ENCODE results near the gene ZSCAN21. TPM values are rescaled to one million over a fixed set of nuclear protein-coding genes. Genes with fewer than 3 reads are reported as not detected.
"Not testable (repeated sequence)": the region's sequence is repeated elsewhere in the genome, so short reads cannot be mapped to it uniquely, and the experiment has no call there.

The ZSCAN21 gene
- 1 to 10 TPM; 8.5 to 9.9 (median 9.4) TPM for total RNA-seq

DNA sequence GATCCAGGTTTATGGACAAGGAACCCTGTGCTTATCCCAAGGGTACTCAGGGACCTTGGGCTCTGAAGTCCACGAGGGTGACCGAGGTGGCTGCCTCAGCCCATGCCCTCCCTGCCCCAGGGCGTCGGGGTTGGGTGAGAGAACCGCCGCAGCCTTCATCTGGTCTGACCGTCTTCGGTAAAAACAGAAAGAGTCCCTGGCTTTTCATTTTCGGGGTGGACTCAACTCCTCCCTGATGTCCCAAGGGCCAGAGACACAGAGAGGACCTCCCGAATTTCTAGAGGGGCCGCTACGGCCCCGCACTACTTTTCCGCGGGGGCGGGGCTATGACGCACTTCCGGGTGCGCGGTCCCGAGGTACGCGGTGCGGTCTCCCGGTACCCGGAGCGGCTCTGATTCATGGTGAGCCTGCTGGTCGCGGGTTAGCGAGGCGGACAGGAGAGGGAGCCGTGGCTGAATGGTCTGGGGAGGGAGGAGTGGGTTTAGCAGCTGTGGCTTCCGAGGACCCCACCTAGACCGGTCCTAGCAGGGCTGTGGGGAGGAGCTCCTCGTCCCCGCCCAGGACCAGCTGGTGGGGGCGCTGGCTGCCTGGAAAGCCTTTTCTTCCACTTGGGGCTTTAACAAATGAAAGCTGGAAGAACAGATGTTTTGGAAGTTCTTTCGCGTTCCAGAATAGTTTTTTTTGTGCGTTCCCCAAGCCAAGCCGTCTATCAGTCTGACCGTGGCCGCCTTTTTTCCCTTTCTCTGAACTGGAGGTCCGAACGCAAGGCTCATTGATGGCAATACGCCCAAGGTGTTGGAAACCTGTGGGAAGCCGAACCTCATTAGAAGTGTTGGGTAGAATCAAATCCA lies at the start of gene ZSCAN21:
Gene ZSCAN21 (plus strand): TSS at position 334 of the 851 bp plus-strand sequence. CDS start 7,233 bp downstream, outside the sequence.
- ATAC-seq (peak; percentile 95 to 98), DNase-seq (peak; percentile 79)
- peak within 1 kb of the TSS; percentile 91 for H3K4me3 Mint-ChIP-seq
- H3K9me3 Mint-ChIP-seq: no peaks in the 10 kb centered on the region
- H3K4me1 Mint-ChIP-seq (ENCODE audit: low read depth): peaks cover 12% of the 10 kb centered on the region
- no peaks in the 10 kb centered on the region for H3K36me3 Mint-ChIP-seq (ENCODE audit: insufficient read depth)
- H3K27me3 Mint-ChIP-seq (ENCODE audit: low read depth): no peaks in the 10 kb centered on the region

DNA sequence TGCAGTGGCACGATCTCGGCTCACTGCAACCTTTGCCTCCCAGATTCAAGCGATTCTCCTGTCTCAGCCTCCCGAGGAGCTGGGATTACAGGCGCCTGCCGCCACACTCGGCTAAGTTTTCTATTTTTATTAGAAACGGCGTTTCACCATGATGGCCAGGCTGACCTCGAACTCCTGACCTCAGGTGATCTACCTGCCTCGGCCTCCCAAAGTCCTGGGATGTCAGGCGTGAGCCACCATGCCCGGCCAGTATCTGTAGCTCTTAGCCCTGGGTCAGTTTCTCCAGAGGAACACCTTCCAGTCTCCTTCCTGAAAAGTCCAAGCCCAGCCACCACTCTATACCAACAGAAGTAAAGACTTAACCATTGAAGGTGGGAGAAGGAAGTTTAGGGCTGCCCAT lies 49.3 kb upstream of the ZSCAN21 start:
- Mint-ChIP-seq H3K4me1 (ENCODE audit: low read depth) (peaks cover 10% of the 10 kb centered on the region), H3K9me3 (no peaks in the 10 kb centered on the region), H3K27me3 (ENCODE audit: low read depth) (no peaks in the 10 kb centered on the region), H3K4me3 (no peak overlapping the region), H3K36me3 (ENCODE audit: insufficient read depth) (no peaks in the 10 kb centered on the region)
- ATAC-seq (no peak), DNase-seq (no peak)

DNA sequence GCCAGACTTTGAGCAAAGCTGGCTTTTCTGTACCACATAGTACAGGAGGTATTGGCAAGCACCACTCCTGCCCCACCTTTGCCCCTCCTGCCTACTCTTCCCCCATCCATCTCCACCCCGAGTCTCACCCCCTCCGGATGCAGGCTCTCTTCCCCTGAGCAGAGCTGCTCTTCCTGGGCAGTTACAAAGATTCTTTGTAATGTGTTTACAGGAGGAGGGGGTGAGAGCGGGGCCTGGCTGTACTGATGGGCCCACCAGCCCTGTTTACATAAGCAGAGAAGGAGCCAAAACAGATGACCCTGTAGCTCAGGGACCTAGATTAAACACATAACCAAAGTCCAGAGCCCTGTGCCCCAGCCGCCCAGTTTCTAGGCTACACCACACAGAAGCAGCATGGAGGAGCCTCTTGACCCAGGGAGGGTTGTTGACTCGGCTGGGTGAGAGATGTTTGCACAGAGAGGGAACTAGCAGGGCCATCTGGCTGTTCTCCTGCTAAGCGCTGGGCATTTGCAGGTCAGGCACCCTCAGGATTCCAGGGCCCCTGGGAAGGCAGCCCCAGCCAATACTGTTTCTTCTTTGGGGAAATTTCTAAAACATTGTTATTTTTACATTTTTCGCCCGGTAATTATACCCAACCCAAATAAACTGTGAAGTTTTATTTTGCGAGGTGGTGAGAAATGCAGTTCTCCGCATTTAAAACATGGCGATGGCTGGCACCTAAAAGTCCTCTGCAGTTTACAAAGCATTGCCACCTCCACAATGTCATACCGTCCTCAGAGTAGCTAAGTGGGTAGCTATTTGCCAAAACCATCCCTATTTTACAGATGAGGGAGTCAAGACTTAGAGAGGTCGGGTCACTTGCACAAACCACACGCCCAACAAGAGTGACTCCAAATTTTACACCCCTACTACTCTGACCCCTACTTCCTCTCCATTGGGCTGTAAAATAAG lies 45.6 kb upstream of the ZSCAN21 start:
- H3K27me3 Mint-ChIP-seq (ENCODE audit: low read depth): peaks cover 6% of the 10 kb centered on the region
- H3K4me3 Mint-ChIP-seq: no peak overlapping the region
- no peaks in the 10 kb centered on the region for H3K9me3 Mint-ChIP-seq
- no peaks in the 10 kb centered on the region for H3K4me1 Mint-ChIP-seq (ENCODE audit: low read depth)
- H3K36me3 Mint-ChIP-seq (ENCODE audit: insufficient read depth): no peaks in the 10 kb centered on the region
- ATAC-seq (no peak), DNase-seq (no peak)

DNA sequence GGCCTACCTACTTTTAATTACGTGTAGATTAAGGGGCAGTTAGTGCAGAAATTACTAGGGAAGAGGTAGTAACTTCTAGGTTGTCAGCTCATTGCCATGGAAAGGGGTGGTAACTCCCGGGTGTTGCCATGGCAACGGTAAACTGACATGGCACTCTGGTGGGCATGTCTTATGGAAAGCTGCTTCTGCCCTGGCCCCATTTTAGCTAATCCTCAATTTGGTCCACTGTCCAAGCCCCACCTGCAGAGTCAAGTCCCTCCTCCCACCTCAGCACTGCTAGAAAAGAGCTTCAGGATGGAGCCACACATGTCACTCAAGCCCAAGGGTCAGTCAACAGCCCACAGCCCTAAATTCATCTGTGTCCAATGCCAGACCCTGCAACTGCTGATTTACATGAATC lies 41.7 kb upstream of the ZSCAN21 start:
- ATAC-seq (no peak), DNase-seq (no peak)
- no peaks in the 10 kb centered on the region for H3K36me3 Mint-ChIP-seq (ENCODE audit: insufficient read depth)
- peaks cover 7% of the 10 kb centered on the region for H3K27me3 Mint-ChIP-seq (ENCODE audit: low read depth)
- no peak overlapping the region for H3K4me3 Mint-ChIP-seq
- peaks cover 2% of the 10 kb centered on the region for H3K4me1 Mint-ChIP-seq (ENCODE audit: low read depth)
- no peaks in the 10 kb centered on the region for H3K9me3 Mint-ChIP-seq

DNA sequence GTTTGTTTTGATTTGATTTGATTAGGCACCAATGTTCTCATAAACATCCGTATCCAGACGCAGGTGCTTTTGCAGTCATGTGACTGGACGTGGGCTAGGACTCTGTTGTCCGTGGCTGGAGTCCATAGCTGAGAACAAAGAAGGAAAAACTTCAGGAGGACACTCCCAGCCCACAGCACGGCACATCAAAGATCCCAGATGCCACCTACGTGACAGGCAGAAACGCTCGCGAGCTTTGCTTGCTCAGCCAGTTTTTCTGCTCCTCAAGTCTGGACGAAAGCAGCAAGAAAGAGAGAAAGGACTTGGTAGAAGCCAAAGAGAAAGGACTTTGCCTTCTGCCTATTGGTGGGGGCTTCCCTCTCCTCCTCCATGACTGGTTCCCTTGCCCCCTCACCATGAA lies 41.0 kb upstream of the ZSCAN21 start:
- no peak for ATAC-seq
- H3K4me1 Mint-ChIP-seq (ENCODE audit: low read depth): peaks cover 7% of the 10 kb centered on the region
- DNase-seq: no peak
- no peaks in the 10 kb centered on the region for H3K36me3 Mint-ChIP-seq (ENCODE audit: insufficient read depth)
- H3K9me3 Mint-ChIP-seq: no peaks in the 10 kb centered on the region
- H3K27me3 Mint-ChIP-seq (ENCODE audit: low read depth): peaks cover 7% of the 10 kb centered on the region
- no peak overlapping the region for H3K4me3 Mint-ChIP-seq

DNA sequence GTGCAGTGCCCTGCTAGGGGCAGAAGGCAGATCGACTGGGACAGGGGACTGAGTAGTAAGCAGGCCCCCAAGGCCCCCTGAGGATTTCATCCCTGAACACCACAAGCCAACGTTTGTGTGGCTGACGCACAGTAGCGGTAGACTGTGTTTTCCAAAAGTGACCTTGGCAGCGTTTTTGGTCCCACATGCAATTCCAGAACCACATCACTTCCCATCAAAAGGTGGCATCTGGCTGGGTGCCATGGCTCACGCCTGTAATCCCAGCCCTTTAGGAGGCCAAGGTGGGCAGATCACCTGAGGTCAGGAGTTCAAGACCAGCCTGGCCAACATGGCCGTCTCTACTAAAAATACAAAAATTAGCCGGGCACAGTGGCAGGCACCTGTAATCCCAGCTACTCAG lies 39.6 kb upstream of the ZSCAN21 start:
- not testable (repeated sequence) for ATAC-seq; H3K4me3 Mint-ChIP-seq; DNase-seq; H3K27me3 Mint-ChIP-seq (ENCODE audit: low read depth); H3K36me3 Mint-ChIP-seq (ENCODE audit: insufficient read depth); H3K9me3 Mint-ChIP-seq
- peaks cover 11% of the 10 kb centered on the region for H3K4me1 Mint-ChIP-seq (ENCODE audit: low read depth)

DNA sequence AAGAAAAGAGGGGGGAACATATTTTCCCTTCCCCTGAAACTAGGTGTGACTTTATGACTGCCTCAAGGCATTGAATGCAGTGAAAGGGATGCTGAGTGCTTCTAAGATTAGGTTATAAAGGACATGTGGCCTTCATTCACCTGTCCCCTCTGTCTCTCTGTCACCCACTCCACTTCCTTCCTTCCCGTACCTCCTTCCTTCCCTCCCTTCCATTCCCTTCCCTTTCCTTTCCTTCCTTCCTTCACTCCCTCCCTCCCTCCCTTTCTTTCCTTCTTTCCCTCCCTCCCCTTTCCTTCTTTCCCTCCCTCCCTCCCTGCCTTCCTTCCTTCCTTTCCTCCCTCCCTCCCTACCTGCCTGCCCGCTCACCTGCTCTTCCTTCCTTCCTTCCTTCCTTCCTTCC lies 38.7 kb upstream of the ZSCAN21 start:
- ATAC-seq (no peak), DNase-seq (no peak)
- H3K27me3 Mint-ChIP-seq (ENCODE audit: low read depth): peaks cover 7% of the 10 kb centered on the region
- peaks cover 15% of the 10 kb centered on the region for H3K4me1 Mint-ChIP-seq (ENCODE audit: low read depth)
- H3K36me3 Mint-ChIP-seq (ENCODE audit: insufficient read depth): no peaks in the 10 kb centered on the region
- no peaks in the 10 kb centered on the region for H3K9me3 Mint-ChIP-seq
- H3K4me3 Mint-ChIP-seq: no peak overlapping the region

DNA sequence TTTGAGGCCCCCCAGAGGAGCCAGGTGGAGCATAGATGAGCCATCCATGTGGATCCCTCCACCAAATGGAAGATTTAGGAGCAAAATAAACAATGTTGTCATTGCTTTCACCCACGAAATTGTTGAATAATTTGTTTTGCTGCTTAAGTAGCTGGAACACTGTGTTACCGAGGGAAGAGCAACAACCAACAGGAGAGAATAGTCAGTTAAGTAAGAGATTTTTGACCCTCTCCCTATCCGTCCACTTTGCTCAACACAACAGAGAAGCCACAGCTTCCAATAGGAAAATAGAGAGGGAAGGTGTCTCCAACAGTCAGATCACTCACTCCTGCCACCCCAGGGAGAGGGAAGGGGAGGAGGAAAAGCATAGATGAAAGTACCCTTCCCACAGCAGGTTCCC lies 38.1 kb upstream of the ZSCAN21 start:
- ATAC-seq (no peak), DNase-seq (no peak)
- Mint-ChIP-seq H3K9me3 (no peaks in the 10 kb centered on the region), H3K4me3 (no peak overlapping the region), H3K4me1 (ENCODE audit: low read depth) (peaks cover 20% of the 10 kb centered on the region), H3K36me3 (ENCODE audit: insufficient read depth) (peaks cover 2% of the 10 kb centered on the region), H3K27me3 (ENCODE audit: low read depth) (peaks cover 7% of the 10 kb centered on the region)

DNA sequence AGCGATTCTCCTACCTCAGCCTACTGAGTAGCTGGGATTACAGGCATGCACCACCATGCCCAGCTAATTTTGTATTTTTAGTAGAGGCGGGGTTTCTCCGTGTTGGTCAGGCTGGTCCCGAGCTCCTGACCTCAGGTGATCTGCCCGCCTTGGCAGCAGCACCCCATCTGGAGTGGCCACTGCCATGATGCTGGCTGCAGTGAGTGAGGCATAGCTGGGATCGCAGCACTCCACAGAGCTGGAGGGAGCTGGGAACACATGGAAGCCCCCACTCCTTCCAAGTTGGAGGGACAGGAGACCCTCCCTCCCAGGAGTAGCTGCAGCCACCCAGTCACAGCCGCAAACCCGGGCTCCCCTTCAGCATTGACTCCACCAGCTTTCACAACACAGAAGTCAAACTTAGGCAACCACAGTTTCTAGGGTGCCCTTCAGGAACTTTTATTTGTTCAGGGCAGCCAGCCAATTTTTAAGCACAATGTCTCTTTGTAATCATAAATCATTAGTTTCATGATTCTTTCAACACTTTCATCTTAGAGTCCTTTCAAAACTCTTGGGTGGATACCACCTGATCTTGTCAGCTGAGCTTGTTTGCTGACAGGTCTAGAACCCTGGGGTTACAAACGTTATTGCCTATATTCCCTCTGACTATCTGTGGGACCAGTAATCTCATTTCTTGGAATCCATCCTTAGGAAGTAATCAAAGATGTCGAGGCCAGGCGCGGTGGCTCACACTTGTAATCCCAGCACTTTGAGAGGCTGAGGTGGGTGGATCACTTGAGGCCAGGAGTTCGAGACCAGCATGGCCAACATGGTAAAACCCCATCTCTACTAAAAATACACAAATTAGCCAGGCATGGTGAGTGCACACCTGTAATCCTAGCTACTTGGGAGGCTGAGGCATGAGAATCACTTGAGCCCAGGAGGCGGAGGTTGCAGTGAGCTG lies 36.9 kb upstream of the ZSCAN21 start:
- not testable (repeated sequence) for H3K36me3 Mint-ChIP-seq (ENCODE audit: insufficient read depth); H3K4me3 Mint-ChIP-seq; H3K27me3 Mint-ChIP-seq (ENCODE audit: low read depth); ATAC-seq; H3K9me3 Mint-ChIP-seq; DNase-seq
- peaks cover 28% of the 10 kb centered on the region for H3K4me1 Mint-ChIP-seq (ENCODE audit: low read depth)

DNA sequence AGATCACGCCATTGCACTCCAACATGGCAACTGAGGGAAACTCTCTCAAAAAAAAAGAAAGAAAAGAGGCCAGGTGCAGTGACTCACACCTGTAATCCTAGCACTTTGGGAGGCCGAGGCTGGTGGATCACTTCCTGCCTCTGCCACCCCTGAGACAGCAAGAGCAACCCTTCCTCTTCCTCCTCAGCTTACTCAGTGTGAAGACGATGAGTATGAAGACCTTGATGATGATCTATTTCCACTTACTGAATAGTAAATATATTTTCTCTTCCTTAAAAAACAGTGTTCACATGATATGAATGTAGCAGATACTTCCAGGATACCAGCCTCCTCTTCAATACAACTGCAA lies 36.3 kb upstream of the ZSCAN21 start:
- peaks cover 33% of the 10 kb centered on the region for H3K4me1 Mint-ChIP-seq (ENCODE audit: low read depth)
- DNase-seq (peak; percentile 20), ATAC-seq (peak; percentile 47 to 48)
- H3K36me3 Mint-ChIP-seq (ENCODE audit: insufficient read depth): peaks cover 5% of the 10 kb centered on the region
- H3K27me3 Mint-ChIP-seq (ENCODE audit: low read depth): peaks cover 2% of the 10 kb centered on the region
- H3K9me3 Mint-ChIP-seq: no peaks in the 10 kb centered on the region
- H3K4me3 Mint-ChIP-seq: no peak overlapping the region

DNA sequence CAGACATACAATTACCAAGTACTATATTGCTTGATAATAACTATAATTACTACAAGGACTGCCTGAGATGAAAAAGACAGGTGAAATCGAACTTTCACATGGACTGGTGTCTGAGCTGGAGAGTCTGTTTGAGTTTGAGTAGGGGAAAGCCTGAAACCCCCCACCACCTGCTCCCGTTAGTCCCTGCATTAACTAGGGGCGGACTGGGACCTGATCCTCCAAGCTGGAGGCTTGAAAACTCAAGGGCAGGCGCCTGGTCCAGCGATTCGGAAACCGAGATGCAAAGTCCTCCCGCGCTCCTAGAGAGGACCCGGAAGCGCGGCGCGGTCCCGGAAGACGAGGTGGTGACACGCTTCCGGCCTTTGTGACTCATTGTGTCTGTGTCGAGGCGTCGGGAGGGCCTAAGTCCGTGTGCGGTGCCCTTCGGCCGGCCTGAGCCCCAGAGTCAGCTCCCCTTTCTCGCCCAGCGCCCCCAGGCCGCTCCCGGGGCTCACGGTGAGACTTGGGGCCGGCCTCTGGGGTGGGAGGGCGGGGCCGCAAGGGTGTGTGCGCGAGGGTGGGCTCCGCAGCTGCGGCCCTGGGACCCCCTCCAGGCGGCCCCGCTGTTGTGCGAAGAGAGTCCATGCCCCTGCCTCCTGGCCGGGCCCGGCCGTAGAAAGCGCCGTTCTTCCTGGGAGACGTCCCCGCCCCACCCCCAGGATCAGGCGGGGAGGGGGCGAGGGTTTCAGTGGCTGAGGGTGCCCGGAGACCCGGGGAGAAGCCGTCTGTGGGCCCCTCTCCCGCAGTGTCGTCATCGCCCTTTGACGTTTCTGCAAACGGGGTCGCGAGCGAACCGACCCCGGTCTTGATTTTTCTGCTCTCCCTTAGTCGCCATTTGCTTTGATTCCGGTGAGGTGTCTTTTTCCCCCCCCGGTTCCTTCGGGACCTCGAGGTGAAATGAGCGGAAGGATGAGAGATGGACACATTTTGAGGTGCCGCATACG lies 34.1 kb upstream of the ZSCAN21 start, which contains the start of gene ZKSCAN1:
Gene ZKSCAN1 (plus strand): TSS at position 365 of the 983 bp plus-strand sequence. CDS start 7,911 bp downstream, outside the sequence.
- peak; percentile 81 for DNase-seq
- Mint-ChIP-seq H3K27me3 (ENCODE audit: low read depth) (peaks cover 2% of the 10 kb centered on the region), H3K9me3 (no peaks in the 10 kb centered on the region), H3K4me1 (ENCODE audit: low read depth) (peaks cover 48% of the 10 kb centered on the region), H3K36me3 (ENCODE audit: insufficient read depth) (peaks cover 9% of the 10 kb centered on the region), H3K4me3 (peak within 1 kb of the TSS; percentile 96)
- ATAC-seq: peak; percentile 98 to 99

DNA sequence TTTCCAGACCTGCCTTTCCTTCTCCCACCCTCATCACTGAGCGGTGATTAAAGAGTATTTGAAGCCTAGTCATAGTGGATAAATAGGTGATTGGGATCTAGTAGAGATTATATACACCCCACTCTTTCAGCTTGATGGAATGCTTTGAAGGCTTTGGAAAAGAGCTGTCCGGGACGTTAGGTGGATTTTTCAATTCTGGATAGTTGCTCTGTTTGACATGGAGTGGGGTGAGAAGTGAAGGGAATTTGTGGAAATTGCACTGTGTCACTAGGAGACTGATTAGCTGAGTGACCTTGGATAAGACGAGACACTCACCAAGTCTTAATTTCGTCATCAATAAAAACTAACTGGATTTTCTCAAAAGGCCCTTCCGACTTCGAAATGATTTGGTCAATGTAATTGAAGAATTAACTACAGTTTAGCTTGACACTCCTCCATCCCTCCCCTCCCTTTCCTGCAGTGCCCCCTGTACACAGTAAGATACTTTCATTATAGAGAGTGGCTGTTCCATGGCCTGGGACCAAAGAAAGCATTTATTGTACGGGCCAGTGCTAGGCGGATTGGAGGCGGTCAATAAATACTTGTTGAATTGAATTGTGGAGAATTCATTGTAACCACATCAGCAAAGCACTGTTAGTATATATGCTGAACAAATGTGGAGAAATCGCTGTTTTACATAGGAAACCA lies 33.2 kb upstream of the ZSCAN21 start:
- ATAC-seq (no peak), DNase-seq (no peak)
- Mint-ChIP-seq H3K4me3 (peak overlapping the region; percentile 96), H3K9me3 (no peaks in the 10 kb centered on the region), H3K4me1 (ENCODE audit: low read depth) (peaks cover 52% of the 10 kb centered on the region), H3K27me3 (ENCODE audit: low read depth) (peaks cover 2% of the 10 kb centered on the region), H3K36me3 (ENCODE audit: insufficient read depth) (peaks cover 9% of the 10 kb centered on the region)
